A549 (cell line): ENCODE data around the gene KNCN. TPM values are rescaled to one million over a fixed set of nuclear protein-coding genes. Genes with fewer than 3 reads are reported as not detected.
A peak's percentile ranks its signal among the peaks of the same experiment; 100 is the strongest.

Experiments used
- ATAC-seq, 2 experiments: fragments of 200-7000 bp in 1 of 2; fragments of >200 bp in 1 of 2; cut with Nextera tagmentation in 1 of 2; cut with Tn5 transposase in 1 of 2; 3 replicates each; pipeline versions ENCODE4 v1.8.0 to v1.9.1; 2018 to 2020; ENCODE audit warnings: mild to moderate bottlenecking in 1 of 2, moderate library complexity in 1 of 2
- CTCF ChIA-PET: fragments of 300-600 bp; sonication (Branson Sonifier 250); formaldehyde crosslinking; extraction: SDS; loops from one replicate; lab custom pipeline; 2021; ENCODE audit warnings: antibody characterized with exemption, inconsistent platforms; lab: Yijun Ruan, JAX
- POLR2A ChIA-PET: fragments of 350-600 bp; formaldehyde crosslinking; extraction: SDS; loops from one replicate; lab custom pipeline; 2021; ENCODE audit warnings: antibody characterized with exemption, inconsistent platforms; lab: Yijun Ruan, JAX
- DNase-seq, 2 experiments: peaks; one replicate each; pipeline versions ENCODE4 v3.0.0 to v3.0.0-alpha.2; 2011 to 2016; ENCODE audit warnings: low read depth in 1 of 2, low spot score in 1 of 2
- FAIRE-seq: peaks from 2 replicates; lab custom pipeline; 2011; peaks lifted over from hg19 to GRCh38; lab: Jason Lieb, UNC
- H3K27ac ChIP-seq, 2 experiments: fragments of >200 bp; sonication (Bioruptor Twin); formaldehyde crosslinking; 3 replicates each; pipeline ENCODE4 v1.5.1; 2016 to 2017
- H3K4me1 ChIP-seq: fragments of >200 bp; sonication (Bioruptor Twin); formaldehyde crosslinking; 3 replicates; pipeline ENCODE4 v1.6.1; 2016
- H3K4me2 ChIP-seq: fragments of >200 bp; sonication (Bioruptor Twin); formaldehyde crosslinking; 3 replicates; pipeline ENCODE4 v1.6.1; 2016
- H3K4me3 ChIP-seq: fragments of >200 bp; sonication (Bioruptor Twin); formaldehyde crosslinking; 3 replicates; pipeline ENCODE4 v1.5.1; 2016
- H3K9me3 ChIP-seq: fragments of >200 bp; sonication (Bioruptor Twin); formaldehyde crosslinking; 3 replicates; pipeline ENCODE4 v1.6.1; 2016
- CBX2 ChIP-seq: fragments of 200-600 bp; sonication (generic); IDR thresholded peaks from 2 replicates; pipeline ENCODE4 v1.6.1; 2016; ENCODE audit warnings: low read depth, mild to moderate bottlenecking, borderline replicate concordance
- CEBPB ChIP-seq, 2 experiments: fragments of >200 bp in 1 of 2; sonication (Bioruptor Twin) in 1 of 2; formaldehyde crosslinking in 1 of 2; IDR thresholded peaks; 2 replicates each; pipeline ENCODE4 v1.6.1; 2012 to 2016
- CHD4 ChIP-seq: fragments of 200-600 bp; sonication (generic); IDR thresholded peaks from 2 replicates; pipeline ENCODE4 v1.6.1; 2016; ENCODE audit warnings: antibody characterized with exemption, mild to moderate bottlenecking, borderline replicate concordance
- CTCF ChIP-seq: fragments of >200 bp; sonication (Bioruptor Twin); formaldehyde crosslinking; IDR thresholded peaks from 3 replicates; pipeline ENCODE4 v1.5.1; 2016
- EHMT2 ChIP-seq: fragments of 200-600 bp; sonication (generic); IDR thresholded peaks from 2 replicates; pipeline ENCODE4 v1.6.1; 2016; ENCODE audit warnings: antibody characterized with exemption, low read depth, mild to moderate bottlenecking, moderate library complexity
- EP300 ChIP-seq, 2 experiments: fragments of >200 bp; sonication (Bioruptor Twin); formaldehyde crosslinking; IDR thresholded peaks; 2 replicates in 1 of 2; 3 replicates in 1 of 2; pipeline ENCODE4 v1.6.1; 2016 to 2017
- ESRRA ChIP-seq: fragments of 150-350 bp; IDR thresholded peaks from 2 replicates; pipeline ENCODE4 v1.6.1; 2014; ENCODE audit warnings: mild to moderate bottlenecking, low read length, borderline replicate concordance
- FOSB ChIP-seq: fragments of 250-450 bp; sonication (Bioruptor Pico); IDR thresholded peaks from 2 replicates; pipeline ENCODE4 v1.5.0; 2020; ENCODE audit warnings: mild to moderate bottlenecking, moderate library complexity
- FOXS1 ChIP-seq: fragments of 250-450 bp; sonication (Bioruptor Pico); IDR thresholded peaks from 2 replicates; pipeline ENCODE4 v1.5.0; 2020; ENCODE audit warnings: mild to moderate bottlenecking, moderate library complexity
- HOXA7 ChIP-seq: fragments of 250-450 bp; sonication (Bioruptor Pico); IDR thresholded peaks from 2 replicates; pipeline ENCODE4 v1.5.0; 2020; ENCODE audit warnings: mild to moderate bottlenecking, moderate library complexity
- HOXB13 ChIP-seq: fragments of 250-450 bp; sonication (Bioruptor Pico); IDR thresholded peaks from 2 replicates; pipeline ENCODE4 v1.5.0; 2020; ENCODE audit warnings: low read depth, mild to moderate bottlenecking, moderate library complexity
- HOXB5 ChIP-seq: fragments of 250-450 bp; sonication (Bioruptor Pico); IDR thresholded peaks from 2 replicates; pipeline ENCODE4 v1.5.0; 2020; ENCODE audit warnings: mild to moderate bottlenecking, moderate library complexity
- JUN ChIP-seq, 2 experiments: fragments of >200 bp; sonication (Bioruptor Twin); formaldehyde crosslinking; IDR thresholded peaks; 2 replicates in 1 of 2; 3 replicates in 1 of 2; pipeline ENCODE4 v1.6.1; 2016 to 2017
- JUNB ChIP-seq: fragments of >200 bp; sonication (Bioruptor Twin); formaldehyde crosslinking; IDR thresholded peaks from 2 replicates; pipeline ENCODE4 v1.6.1; 2016
- KDM5A ChIP-seq: fragments of 200-600 bp; sonication (generic); IDR thresholded peaks from 2 replicates; pipeline ENCODE4 v1.6.1; 2016; ENCODE audit warnings: antibody characterized with exemption, mild to moderate bottlenecking
- MAZ ChIP-seq: fragments of 150-350 bp; IDR thresholded peaks from 2 replicates; pipeline ENCODE4 v1.6.1; 2014; ENCODE audit warnings: antibody characterized with exemption, low read depth, low read length, borderline replicate concordance
- NPAS2 ChIP-seq: fragments of 250-450 bp; sonication (Bioruptor Pico); IDR thresholded peaks from 2 replicates; pipeline ENCODE4 v1.8.0; 2022; ENCODE audit warnings: mild to moderate bottlenecking, moderate library complexity, borderline replicate concordance
- NR3C1 ChIP-seq: fragments of >200 bp; sonication (Bioruptor Twin); formaldehyde crosslinking; IDR thresholded peaks from 3 replicates; pipeline ENCODE4 v1.6.1; 2017
- PHF8 ChIP-seq: fragments of 200-600 bp; sonication (generic); IDR thresholded peaks from 2 replicates; pipeline ENCODE4 v1.6.1; 2016; ENCODE audit warnings: low read depth, mild to moderate bottlenecking, antibody characterized with exemption, moderate library complexity, borderline replicate concordance
- POLR2AphosphoS2 ChIP-seq: conservative IDR thresholded peaks from 2 replicates; pipeline ENCODE4 v1.6.1; 2012; ENCODE audit warnings: low read length, improper control_type of control experiment, inconsistent platforms
- RAD21 ChIP-seq, 2 experiments: fragments of >200 bp in 1 of 2; sonication (Bioruptor Twin) in 1 of 2; formaldehyde crosslinking in 1 of 2; IDR thresholded peaks in 1 of 2; conservative IDR thresholded peaks in 1 of 2; 2 replicates in 1 of 2; 3 replicates in 1 of 2; pipeline ENCODE4 v1.6.1; 2012 to 2018; ENCODE audit warnings: inconsistent platforms in 1 of 2
- RARB ChIP-seq: fragments of 250-450 bp; sonication (Bioruptor Pico); IDR thresholded peaks from 2 replicates; pipeline ENCODE4 v1.8.0; 2021; ENCODE audit warnings: mild to moderate bottlenecking, moderate library complexity
- RCOR1 ChIP-seq: fragments of 150-350 bp; IDR thresholded peaks from 2 replicates; pipeline ENCODE4 v1.6.1; 2014; ENCODE audit warnings: antibody characterized with exemption, low read length, low read depth
- SMC3 ChIP-seq: fragments of >200 bp; sonication (Bioruptor Twin); formaldehyde crosslinking; IDR thresholded peaks from 3 replicates; pipeline ENCODE4 v1.6.1; 2018; ENCODE audit warnings: inconsistent platforms
- SREBF2 ChIP-seq: fragments of 450-650 bp; IDR thresholded peaks from 2 replicates; pipeline ENCODE4 v1.6.1; 2014; ENCODE audit warnings: mild to moderate bottlenecking, moderate library complexity
- ZC3H11A ChIP-seq: fragments of 450-650 bp; IDR thresholded peaks from 2 replicates; pipeline ENCODE4 v1.6.1; 2014; ENCODE audit warnings: antibody characterized with exemption, mild to moderate bottlenecking
- ZFP36 ChIP-seq: fragments of 450-650 bp; IDR thresholded peaks from 2 replicates; pipeline ENCODE4 v1.6.1; 2014; ENCODE audit warnings: borderline replicate concordance; ENCODE audit not compliant: partially characterized antibody
- ZNF302 ChIP-seq: fragments of 250-450 bp; sonication (Bioruptor Pico); IDR thresholded peaks from 2 replicates; pipeline ENCODE4 v1.9.0; 2021; ENCODE audit warnings: inconsistent platforms, mild to moderate bottlenecking, moderate library complexity
- WGBS: methylation state at CpG from one replicate; pipeline ENCODE4 v1.1.6; 2017; ENCODE audit errors: missing lambda C conversion rate; 5-methylcytosine and 5-hydroxymethylcytosine counted together
- polyA plus RNA-seq, 4 experiments: library from polyadenylated mRNA; depleted of rRNA in 3 of 4; stranded (reverse); fragments of >200 nt; fragmentation: RNase III in 1 of 4; extraction: RNeasy Plus Mini Kit Qiagen cat#74134 plus additional on column Dnase treatment in 1 of 4; gene quantifications; 2 replicates in 3 of 4; 3 replicates in 1 of 4; pipeline ENCODE4 v1.2.3, GENCODE V29; 2011 to 2017
- TF ChIP-seq, protein P1 (sequence below): fragments of >200 bp; sonication (Bioruptor Twin); formaldehyde crosslinking; IDR thresholded peaks from 2 replicates; pipeline ENCODE4 v1.6.1; 2016
- TF ChIP-seq, protein P2 (sequence below): fragments of 150-350 bp; IDR thresholded peaks from 2 replicates; pipeline ENCODE4 v1.6.1; 2014; ENCODE audit warnings: low read depth, mild to moderate bottlenecking, low read length
- TF ChIP-seq, protein P3 (sequence below): IDR thresholded peaks from 2 replicates; pipeline ENCODE4 v1.6.1; 2012

KNCN gene
- polyA plus RNA-seq, 2 of the 4 experiments (the other 2 are of a cell fraction): not detected

GRCh38 chr1:46535063-46535462 lies 16.4 kb downstream of the KNCN start:
- Histone ChIP-seq H3K4me1 (peaks cover 3% of the 10 kb centered on the region; the same call in 1 of the 3 replicates), H3K9me3 (no peaks in the 10 kb centered on the region), H3K27ac (no peak overlapping the region)
- no peak for FAIRE-seq
- WGBS: 13% methylated on average over 1 of the region's 2 CpGs
- POLR2A ChIA-PET: no interaction called here
- DNase-seq: peak; percentile 57 to 72
- TF ChIP-seq POLR2AphosphoS2: no peak
- no peak for TF ChIP-seq JUN (IDR thresholded peaks at IDR 0.05)
- no peak for TF ChIP-seq ZC3H11A
- peak; percentile 28 to 45; a peak in 3 of 5 replicates for TF ChIP-seq RAD21 (conservative IDR thresholded peaks at IDR 0.05 in 1 of 2, IDR thresholded peaks at IDR 0.05 in 1 of 2)
- TF ChIP-seq HOXA7 (CRISPR knock-in tag): no peak
- TF ChIP-seq NPAS2 (CRISPR knock-in tag): no peak
- no peak for TF ChIP-seq JUNB
- TF ChIP-seq NR3C1: no peak
- TF ChIP-seq CBX2: no peak
- TF ChIP-seq, protein P1, sequence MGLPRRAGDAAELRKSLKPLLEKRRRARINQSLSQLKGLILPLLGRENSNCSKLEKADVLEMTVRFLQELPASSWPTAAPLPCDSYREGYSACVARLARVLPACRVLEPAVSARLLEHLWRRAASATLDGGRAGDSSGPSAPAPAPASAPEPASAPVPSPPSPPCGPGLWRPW: no peak
- TF ChIP-seq, protein P2, sequence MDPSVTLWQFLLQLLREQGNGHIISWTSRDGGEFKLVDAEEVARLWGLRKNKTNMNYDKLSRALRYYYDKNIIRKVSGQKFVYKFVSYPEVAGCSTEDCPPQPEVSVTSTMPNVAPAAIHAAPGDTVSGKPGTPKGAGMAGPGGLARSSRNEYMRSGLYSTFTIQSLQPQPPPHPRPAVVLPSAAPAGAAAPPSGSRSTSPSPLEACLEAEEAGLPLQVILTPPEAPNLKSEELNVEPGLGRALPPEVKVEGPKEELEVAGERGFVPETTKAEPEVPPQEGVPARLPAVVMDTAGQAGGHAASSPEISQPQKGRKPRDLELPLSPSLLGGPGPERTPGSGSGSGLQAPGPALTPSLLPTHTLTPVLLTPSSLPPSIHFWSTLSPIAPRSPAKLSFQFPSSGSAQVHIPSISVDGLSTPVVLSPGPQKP: no peak
- no peak for TF ChIP-seq FOXS1 (CRISPR knock-in tag)
- TF ChIP-seq SREBF2: no peak
- no peak for TF ChIP-seq EP300 (IDR thresholded peaks at IDR 0.05)
- no peak for TF ChIP-seq HOXB13 (CRISPR knock-in tag)
- TF ChIP-seq KDM5A: no peak
- TF ChIP-seq ZFP36: no peak
- TF ChIP-seq SMC3: peak; percentile 47
- TF ChIP-seq PHF8: no peak
- no peak for TF ChIP-seq ESRRA
- TF ChIP-seq CTCF: peak; percentile 48
- TF ChIP-seq CHD4: no peak
- TF ChIP-seq, all 56 proteins: peak for 3
- CTCF ChIA-PET: interaction anchor here (0.5 to 11.5 kb wide), 15 partner anchors 9 to 190 kb away, joined by 3 to 235 read pairs (median 6); partner anchors contain the start of gene DMBX1
- no peak overlapping the region for H3K4me2 ChIP-seq
- peak; percentile 68 to 83; a peak in 5 of 6 replicates for ATAC-seq
- H3K4me3 ChIP-seq: no peak overlapping the region

DNA sequence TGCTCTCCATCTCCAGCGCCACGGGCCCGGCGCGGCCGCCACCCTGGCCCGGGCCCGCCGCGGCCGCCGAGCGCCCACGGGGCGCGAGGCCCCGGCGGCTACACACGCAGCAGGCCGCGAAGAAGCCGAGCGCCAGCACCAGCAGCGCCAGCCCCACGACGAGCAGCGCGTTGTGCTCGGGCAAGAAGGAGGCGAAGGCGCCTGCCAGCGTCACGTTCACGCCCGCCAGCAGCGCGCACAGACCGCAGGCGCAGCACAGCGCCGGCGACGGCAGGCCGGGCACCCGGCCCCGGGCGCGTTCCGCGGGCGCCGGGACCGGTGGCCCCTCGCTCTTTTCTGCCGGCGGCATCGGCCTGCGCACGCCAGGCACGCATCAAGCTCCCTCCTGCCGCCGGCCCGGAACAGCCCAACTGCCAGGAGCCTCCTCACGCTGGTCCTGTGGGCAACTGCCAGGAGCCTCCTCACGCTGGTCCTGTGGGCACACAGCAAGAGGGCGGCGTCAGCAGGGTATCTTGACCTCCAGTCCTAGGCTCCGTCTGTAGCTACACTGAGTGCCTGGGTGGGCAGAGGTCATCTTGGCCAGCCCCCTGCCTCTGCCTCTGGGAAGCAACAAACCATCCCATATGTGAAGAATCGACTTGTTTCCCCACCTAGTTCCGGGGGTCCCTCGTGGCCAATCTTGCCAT lies 18.1 kb downstream of the KNCN start:
- TF ChIP-seq EHMT2: no peak
- no peak for TF ChIP-seq ZNF302
- TF ChIP-seq RCOR1: no peak
- no peak for TF ChIP-seq HOXB5
- no peak for TF ChIP-seq POLR2AphosphoS2
- no peak for TF ChIP-seq MAZ
- no peak for TF ChIP-seq FOSB
- TF ChIP-seq NPAS2 (CRISPR knock-in tag): no peak
- TF ChIP-seq CEBPB (IDR thresholded peaks at IDR 0.05): no peak
- TF ChIP-seq, protein P3, sequence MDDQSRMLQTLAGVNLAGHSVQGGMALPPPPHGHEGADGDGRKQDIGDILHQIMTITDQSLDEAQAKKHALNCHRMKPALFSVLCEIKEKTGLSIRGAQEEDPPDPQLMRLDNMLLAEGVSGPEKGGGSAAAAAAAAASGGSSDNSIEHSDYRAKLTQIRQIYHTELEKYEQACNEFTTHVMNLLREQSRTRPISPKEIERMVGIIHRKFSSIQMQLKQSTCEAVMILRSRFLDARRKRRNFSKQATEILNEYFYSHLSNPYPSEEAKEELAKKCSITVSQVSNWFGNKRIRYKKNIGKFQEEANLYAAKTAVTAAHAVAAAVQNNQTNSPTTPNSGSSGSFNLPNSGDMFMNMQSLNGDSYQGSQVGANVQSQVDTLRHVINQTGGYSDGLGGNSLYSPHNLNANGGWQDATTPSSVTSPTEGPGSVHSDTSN: no peak
- no peak for TF ChIP-seq RARB (CRISPR knock-in tag)
- TF ChIP-seq, all 56 proteins: peak for 0
- FAIRE-seq (no peak), DNase-seq (no peak), ATAC-seq (peak; percentile 3 to 36; a peak in 4 of 6 replicates)
- WGBS: 86% methylated on average over 7 of the region's 71 CpGs
- Histone ChIP-seq H3K27ac (peak overlapping the region; percentile 68 to 85; a peak in 5 of 6 replicates), H3K4me3 (peak overlapping the region; percentile 44), H3K4me1 (0 out of 3 replicates have a peak, but pooled peaks cover 3% of the 10 kb centered on the region), H3K9me3 (no peaks in the 10 kb centered on the region), H3K4me2 (peak overlapping the region; percentile 93)
- ChIA-PET CTCF (interaction anchor here (0.7 to 11.5 kb wide), 20 partner anchors 9 to 196 kb away, joined by 3 to 235 read pairs (median 4); partner anchors contain the start of genes DMBX1 and KNCN), POLR2A (interaction anchor here (1.0 kb wide), 1 partner anchor 82 kb away, joined by 3 read pairs; no protein-coding TSS in a partner anchor)
